Hematopoietic multipotent progenitor cell treated with erythropoietin and hydrocortisone succinate and interleukin-3 and kit ligand, for 17 days (in vitro differentiated cells): Measurements from ENCODE around the gene GINS2.

Source experiments
- DNase-seq: peaks from one replicate; pipeline ENCODE4 v3.0.0-alpha.2; 2015; ENCODE audit warnings: low spot score

The GINS2 gene

GRCh38 chr16:85653290-85653891 is 35.4 kb downstream of the GINS2 start:
- DNase-seq = no peak

GRCh38 chr16:85652431-85653221 is 36.1 kb downstream of the GINS2 start:
- peak; percentile 49 for DNase-seq

GRCh38 chr16:85651629-85652430 is 36.9 kb downstream of the GINS2 start:
- peak; percentile 10 for DNase-seq

- DNase-seq = no peak
These were observed 37.7 kb downstream of the GINS2 start for GRCh38 chr16:85650844-85651628.

GRCh38 chr16:85650135-85650843 is 38.5 kb downstream of the GINS2 start:
- DNase-seq = no peak

GRCh38 chr16:85649411-85650134 is 39.2 kb downstream of the GINS2 start:
- DNase-seq = no peak

GRCh38 chr16:85648805-85649204 is 39.9 kb downstream of the GINS2 start:
- no peak for DNase-seq

GRCh38 chr16:85648070-85648714 is 40.6 kb downstream of the GINS2 start:
- no peak for DNase-seq

- DNase-seq = no peak
These were observed 41.8 kb downstream of the GINS2 start for GRCh38 chr16:85646976-85647375.

GRCh38 chr16:85646358-85646907 is 42.3 kb downstream of the GINS2 start:
- DNase-seq = no peak

GRCh38 chr16:85645021-85645589 is 43.6 kb downstream of the GINS2 start:
- DNase-seq = no peak

- no peak for DNase-seq
These were observed 44.6 kb downstream of the GINS2 start for GRCh38 chr16:85644093-85644712.

GRCh38 chr16:85643631-85644030 is 45.1 kb downstream of the GINS2 start:
- no peak for DNase-seq

GRCh38 chr16:85642762-85643358 is 45.9 kb downstream of the GINS2 start:
- no peak for DNase-seq

GRCh38 chr16:85641776-85642176 is 47.0 kb downstream of the GINS2 start:
- no peak for DNase-seq

GRCh38 chr16:85641305-85641704 is 47.4 kb downstream of the GINS2 start:
- DNase-seq = no peak

GRCh38 chr16:85640585-85640984 is 48.2 kb downstream of the GINS2 start:
- no peak for DNase-seq

- no peak for DNase-seq
These were observed 48.5 kb downstream of the GINS2 start for GRCh38 chr16:85640254-85640558.
